Activated T-cell treated with anti-CD3 and anti-CD28 coated beads for 4 hours (primary cell): ENCODE measurements around the gene NDUFS4.
"Not testable (repeated sequence)": the region's sequence is repeated elsewhere in the genome, so short reads cannot be mapped to it uniquely, and the experiment has no call there.

ENCODE experiments used
- DNase-seq: peaks from one replicate; pipeline ENCODE4 v3.0.0-alpha.2; 2020

Gene NDUFS4

GRCh38 chr5:53576674-53577073 is 16.2 kb downstream of the NDUFS4 start:
- no peak for DNase-seq

- DNase-seq: no peak
Observed at GRCh38 chr5:53578854-53579253, 18.4 kb downstream of the NDUFS4 start.

- no peak for DNase-seq
Observed at GRCh38 chr5:53580547-53580946, 20.1 kb downstream of the NDUFS4 start.

GRCh38 chr5:53582225-53582624 is 21.8 kb downstream of the NDUFS4 start:
- DNase-seq: no peak

GRCh38 chr5:53590759-53591158 is 30.3 kb downstream of the NDUFS4 start:
- DNase-seq: no peak

- DNase-seq: no peak
Observed at GRCh38 chr5:53594419-53594818, 34.0 kb downstream of the NDUFS4 start.

- no peak for DNase-seq
Observed at GRCh38 chr5:53597894-53598293, 37.5 kb downstream of the NDUFS4 start.

GRCh38 chr5:53601570-53601969 is 41.1 kb downstream of the NDUFS4 start:
- DNase-seq: no peak

- DNase-seq: no peak
Observed at GRCh38 chr5:53603009-53603687, 42.7 kb downstream of the NDUFS4 start.

- no peak for DNase-seq
Observed at GRCh38 chr5:53604309-53604708, 43.9 kb downstream of the NDUFS4 start.

- no peak for DNase-seq
Observed at GRCh38 chr5:53607886-53608285, 47.4 kb downstream of the NDUFS4 start.

GRCh38 chr5:53608897-53609296 is 48.5 kb downstream of the NDUFS4 start:
- DNase-seq: not testable (repeated sequence)

- DNase-seq: no peak
Observed at GRCh38 chr5:53613061-53613460, 52.6 kb downstream of the NDUFS4 start.

GRCh38 chr5:53613536-53613935 is 53.1 kb downstream of the NDUFS4 start:
- DNase-seq: no peak

GRCh38 chr5:53614376-53614885 is 54.0 kb downstream of the NDUFS4 start:
- DNase-seq: no peak

- no peak for DNase-seq
Observed at GRCh38 chr5:53616939-53617549, 56.6 kb downstream of the NDUFS4 start.

GRCh38 chr5:53631251-53631650 is 70.8 kb downstream of the NDUFS4 start:
- no peak for DNase-seq

GRCh38 chr5:53642061-53642460 is 81.6 kb downstream of the NDUFS4 start:
- no peak for DNase-seq

GRCh38 chr5:53643445-53643844 is 83.0 kb downstream of the NDUFS4 start:
- DNase-seq: no peak

GRCh38 chr5:53645078-53645477 is 84.6 kb downstream of the NDUFS4 start:
- DNase-seq: no peak

- DNase-seq: no peak
Observed at GRCh38 chr5:53649352-53649751, 88.9 kb downstream of the NDUFS4 start.

GRCh38 chr5:53660573-53660972 is 100.1 kb downstream of the NDUFS4 start:
- DNase-seq: not testable (repeated sequence)

- not testable (repeated sequence) for DNase-seq
Observed at GRCh38 chr5:53665313-53665712, 104.9 kb downstream of the NDUFS4 start.

- no peak for DNase-seq
Observed at GRCh38 chr5:53667621-53668020, 107.2 kb downstream of the NDUFS4 start.

GRCh38 chr5:53671447-53671846 is 111.0 kb downstream of the NDUFS4 start:
- DNase-seq: no peak
